Fibroblast of lung (primary cell): ENCODE results near the gene GPR27.

Experiments used
- CTCF ChIP-seq, 2 donors: IDR thresholded peaks in 1 of 2; conservative IDR thresholded peaks in 1 of 2; 1 replicate in 1 of 2; 2 replicates in 1 of 2; pipeline ENCODE4 v1.5.1; 2011 to 2012; ENCODE audit warnings: low read length in 2 of 2, control low read depth in 1 of 2, inconsistent platforms in 1 of 2, low read depth in 1 of 2, mild to moderate bottlenecking in 1 of 2
- EZH2 ChIP-seq: IDR thresholded peaks from 2 replicates; pipeline ENCODE4 v1.5.1; 2012; ENCODE audit warnings: low read length, control low read depth, mild to moderate bottlenecking; ENCODE audit errors: missing control alignments

GRCh38 chr3:71724584-71725270 lies 28.9 kb upstream of the GPR27 start:
- TF ChIP-seq CTCF (conservative IDR thresholded peaks at IDR 0.05 in 1 of 2, IDR thresholded peaks at IDR 0.05 in 1 of 2; ENCODE audit: low read depth in 1 of 2, low read length in 2 of 2), result no peak
- no peak for TF ChIP-seq EZH2
